GM21786 (cell line): ENCODE measurements around the gene TXNRD3.

Experiments used
- ATAC-seq: cut with Tn5 transposase; IDR thresholded peaks from one replicate; pipeline ENCODE4 v1.9.1; 2021; ENCODE audit not compliant: unreplicated experiment

Gene TXNRD3

GRCh38 chr3:126672340-126672739, 17.4 kb upstream of the TXNRD3 start:
- ATAC-seq: no peak

DNA sequence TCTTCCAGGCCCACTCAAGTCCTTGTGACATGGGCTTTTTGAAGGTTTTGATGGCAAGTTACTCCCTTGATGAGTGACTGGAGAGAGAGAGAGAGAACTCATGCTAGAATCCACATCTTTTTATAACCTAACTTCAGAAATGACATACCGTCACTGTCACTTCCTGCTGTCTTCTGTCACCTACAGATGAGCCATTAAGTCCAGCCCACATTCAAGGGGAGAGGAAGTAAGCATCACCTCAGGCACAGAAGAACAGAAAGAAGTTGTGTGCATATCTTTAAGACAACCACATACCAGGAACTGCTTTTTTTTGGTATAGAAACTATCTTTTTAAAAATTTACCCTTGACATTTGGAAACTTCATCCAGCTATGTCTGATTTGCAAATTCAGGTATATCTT, 16.6 kb upstream of the TXNRD3 start:
- no peak for ATAC-seq

GRCh38 chr3:126668450-126669401, 13.8 kb upstream of the TXNRD3 start:
- ATAC-seq: no peak

DNA sequence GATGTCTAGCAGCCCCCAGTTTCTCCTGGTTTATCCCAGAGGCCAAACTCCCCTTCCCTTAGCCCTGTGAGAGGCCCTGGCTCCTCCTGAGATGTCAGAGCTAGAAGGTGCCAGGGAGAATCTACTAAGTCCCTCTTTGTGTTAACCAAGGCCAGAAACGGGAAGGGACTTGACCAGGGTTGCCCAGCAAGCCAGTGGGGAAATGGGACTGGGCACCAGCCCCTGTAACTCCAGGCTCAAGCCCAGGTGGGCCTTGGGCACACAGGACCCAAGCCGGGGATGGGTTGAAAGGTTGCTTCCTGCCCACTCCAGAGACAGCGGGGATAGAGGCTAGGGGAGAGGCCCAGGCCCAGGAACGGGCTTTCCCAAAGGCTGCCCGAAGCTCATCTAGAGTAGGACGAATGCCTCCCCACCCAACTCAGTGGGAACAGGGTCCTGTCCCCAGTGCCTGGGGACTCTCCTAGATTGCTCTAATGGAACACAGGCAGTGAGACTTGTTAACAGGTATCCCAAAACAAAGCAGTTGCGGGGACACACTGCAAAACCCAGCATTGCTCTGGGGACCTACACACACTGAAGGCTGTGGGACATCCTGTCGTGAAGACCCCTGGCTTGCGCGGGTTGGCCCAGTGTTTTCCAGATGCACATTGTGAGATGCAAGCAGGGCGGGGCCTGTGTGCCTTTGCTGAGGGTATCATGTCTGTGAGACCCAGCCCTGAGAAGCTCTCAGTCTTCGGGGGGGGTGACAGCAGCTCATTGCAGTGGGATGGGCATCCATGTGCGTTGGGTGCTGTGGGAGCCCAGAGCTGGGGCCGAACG, 12.9 kb upstream of the TXNRD3 start:
- ATAC-seq: no peak

- no peak for ATAC-seq
Measured at GRCh38 chr3:126666658-126667528, 12.0 kb upstream of the TXNRD3 start.

- no peak for ATAC-seq
Measured at GRCh38 chr3:126665959-126666657, 11.2 kb upstream of the TXNRD3 start.

- no peak for ATAC-seq
Measured at GRCh38 chr3:126665221-126665936, 10.5 kb upstream of the TXNRD3 start.

DNA sequence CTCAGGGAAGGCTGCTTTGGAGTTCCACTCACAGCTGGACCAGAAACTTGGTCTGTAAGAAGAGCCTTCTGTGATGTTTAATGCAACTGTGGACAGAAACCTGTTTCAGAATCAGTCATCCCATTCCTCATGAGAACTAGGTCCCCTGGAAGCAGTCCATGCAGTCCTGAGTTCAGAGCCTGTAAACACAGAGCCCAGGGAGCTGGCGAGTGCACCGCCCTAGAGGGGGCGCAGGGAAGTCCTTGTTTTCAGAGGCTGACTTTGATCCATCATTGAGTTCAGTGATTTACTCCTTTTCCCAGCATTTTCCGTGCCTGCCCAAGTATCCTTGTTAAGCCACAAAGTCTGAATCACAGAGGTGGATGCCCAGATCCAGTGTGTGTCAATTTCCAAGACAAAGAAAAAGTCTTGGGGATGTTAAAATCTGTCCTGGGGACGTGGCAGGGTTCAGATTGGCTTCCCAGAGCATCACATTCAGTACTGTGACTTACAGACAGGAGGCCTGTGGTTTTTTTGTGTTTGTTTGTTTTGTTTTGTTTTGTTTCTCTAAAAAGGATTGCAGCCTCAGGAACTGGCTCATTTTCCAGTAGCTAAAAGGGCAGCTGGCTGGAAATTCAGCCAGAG, 9.8 kb upstream of the TXNRD3 start:
- ATAC-seq: no peak

GRCh38 chr3:126663750-126664149, 8.8 kb upstream of the TXNRD3 start:
- ATAC-seq: no peak

DNA sequence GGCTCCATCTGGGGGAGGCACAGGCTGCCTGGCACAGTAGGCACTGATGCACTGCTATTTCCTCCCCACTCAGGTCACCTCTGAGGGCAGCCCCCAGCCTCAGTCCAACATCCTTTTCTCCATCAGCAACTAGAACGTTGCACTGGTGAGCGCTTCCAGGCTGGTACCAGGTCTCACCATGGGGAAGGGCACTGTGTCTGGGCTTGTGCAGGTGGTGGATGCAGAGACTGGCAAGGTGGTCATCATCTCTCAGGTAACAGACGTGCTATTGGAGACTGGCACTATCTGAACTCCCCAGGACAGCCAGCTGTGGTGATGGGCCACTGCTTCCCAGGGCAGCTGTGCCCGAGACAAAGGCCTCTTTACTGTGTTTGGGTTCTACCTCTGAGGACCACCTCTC, 8.3 kb upstream of the TXNRD3 start:
- ATAC-seq: no peak

DNA sequence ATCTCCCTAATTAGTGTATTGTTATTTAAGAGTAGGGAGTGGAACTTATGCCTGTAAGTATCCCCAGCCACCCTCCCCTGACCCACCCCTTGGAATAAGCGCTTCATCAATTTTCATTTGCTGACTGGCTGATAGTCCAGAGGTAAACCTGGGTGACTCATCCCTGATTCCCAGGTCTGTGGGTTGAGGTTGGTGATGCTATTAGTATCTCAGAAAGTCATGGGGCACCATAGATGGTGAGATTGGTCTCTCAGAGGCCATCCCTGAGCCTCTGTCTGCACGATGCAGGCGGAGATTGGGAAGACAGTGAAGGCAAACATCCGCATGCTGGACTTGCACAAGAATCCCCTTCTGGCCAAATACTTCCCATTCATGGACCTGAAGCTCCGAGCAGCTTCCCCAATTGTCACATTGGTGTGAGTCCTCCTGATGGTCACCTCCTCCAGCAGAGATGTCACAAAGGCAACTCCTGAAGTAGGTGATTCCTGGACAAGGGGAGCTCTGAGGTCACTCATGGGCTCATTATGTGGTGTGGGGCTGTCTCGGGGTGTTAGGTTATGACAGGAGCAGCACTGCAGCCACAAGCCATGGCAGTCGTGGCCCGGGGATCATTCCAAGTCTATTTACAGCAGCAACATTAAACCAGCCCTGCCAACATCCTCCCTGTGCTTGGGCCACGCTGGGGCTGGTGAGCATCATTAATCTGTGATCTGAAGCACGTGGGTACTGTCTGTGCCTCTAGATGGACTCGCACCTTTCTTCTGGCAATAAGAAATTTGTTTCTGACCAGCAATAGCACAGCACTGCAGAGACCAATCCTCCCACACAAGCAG, 6.8 kb upstream of the TXNRD3 start:
- no peak for ATAC-seq

- ATAC-seq: no peak
Measured at GRCh38 chr3:126659915-126660886, 5.3 kb upstream of the TXNRD3 start.

- ATAC-seq: no peak
Measured at GRCh38 chr3:126658584-126658983, 3.7 kb upstream of the TXNRD3 start.

DNA sequence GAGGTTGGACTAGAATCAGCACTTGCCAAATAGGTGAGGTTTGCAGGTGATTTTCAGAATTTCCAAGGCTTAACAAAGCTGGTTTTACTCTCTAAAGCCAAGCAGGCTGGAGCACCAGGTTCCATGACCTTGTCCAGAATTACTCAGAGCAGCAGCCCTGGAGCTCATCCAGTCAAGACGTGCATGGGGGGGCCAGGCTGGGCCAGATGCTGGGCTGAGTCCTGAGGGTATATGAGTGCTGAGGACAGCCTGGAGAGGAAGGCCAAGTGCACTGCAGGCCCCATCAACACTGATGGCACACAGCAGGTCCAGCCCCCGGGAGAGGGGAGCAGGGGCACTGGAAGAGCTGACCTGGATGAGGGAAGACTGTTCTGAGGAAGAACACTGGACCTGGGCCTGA, 3.0 kb upstream of the TXNRD3 start:
- ATAC-seq: no peak

DNA sequence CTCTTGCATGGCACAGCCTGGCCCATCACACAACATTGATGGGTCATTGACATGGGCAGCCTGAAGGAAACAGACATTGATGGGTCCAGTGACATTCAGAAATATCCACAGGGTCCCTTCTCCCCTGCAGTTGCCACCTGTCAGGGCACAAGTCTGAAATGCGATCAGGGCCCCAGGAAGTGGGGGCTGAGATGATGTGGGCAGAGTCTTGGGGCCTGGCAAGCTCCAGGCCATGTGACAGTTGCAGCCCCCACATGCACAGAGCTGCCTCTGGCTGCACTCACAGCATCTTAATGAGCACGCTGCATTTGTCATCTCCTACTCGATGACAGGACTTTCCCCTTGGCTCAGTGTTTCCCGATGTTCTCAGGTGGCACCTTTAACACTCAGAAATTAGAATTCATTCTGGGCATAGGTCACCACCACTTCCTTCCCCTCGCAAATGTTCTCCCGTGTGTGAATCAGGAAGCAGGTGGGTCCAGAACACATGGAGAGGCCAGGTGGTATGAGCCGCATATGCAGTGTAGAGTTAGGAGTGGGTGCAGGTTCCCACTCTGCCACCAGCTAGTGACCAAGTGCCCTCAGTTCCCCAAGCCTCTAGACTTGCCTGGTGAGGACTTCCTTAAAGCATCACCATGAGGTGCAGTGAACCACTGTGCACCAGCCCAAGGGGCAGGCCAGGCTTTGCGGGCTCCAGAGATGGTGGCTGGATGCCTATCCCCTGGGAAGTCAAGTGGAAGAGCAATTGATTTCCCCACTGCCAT, 1.6 kb upstream of the TXNRD3 start:
- ATAC-seq: no peak

DNA sequence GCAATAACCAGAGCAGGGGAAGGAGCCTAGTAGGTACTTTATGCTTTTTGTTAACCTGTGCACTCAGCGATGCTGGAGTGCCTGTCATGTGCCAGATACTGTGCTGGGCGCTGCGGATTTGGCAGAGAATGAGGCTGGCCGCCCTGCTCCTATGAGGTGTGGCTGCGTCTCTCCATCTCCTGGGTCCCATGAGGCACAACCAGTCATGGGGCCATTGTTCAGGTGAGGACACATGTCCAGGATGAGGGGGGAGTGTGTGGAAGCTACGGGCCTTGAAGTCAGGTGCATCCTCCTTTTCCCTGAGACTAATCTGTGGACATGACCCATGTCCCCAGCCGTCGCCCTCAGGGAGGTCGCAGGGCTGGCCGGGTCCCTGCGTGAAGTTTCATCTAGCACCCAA, 963 bp upstream of the TXNRD3 start:
- no peak for ATAC-seq
